ENCODE measurements around the gene SYT15.
"Not testable (repeated sequence)": the region's sequence is repeated elsewhere in the genome, so short reads cannot be mapped to it uniquely, and the experiment has no call there.

- TF ChIP-seq, protein P1, sequence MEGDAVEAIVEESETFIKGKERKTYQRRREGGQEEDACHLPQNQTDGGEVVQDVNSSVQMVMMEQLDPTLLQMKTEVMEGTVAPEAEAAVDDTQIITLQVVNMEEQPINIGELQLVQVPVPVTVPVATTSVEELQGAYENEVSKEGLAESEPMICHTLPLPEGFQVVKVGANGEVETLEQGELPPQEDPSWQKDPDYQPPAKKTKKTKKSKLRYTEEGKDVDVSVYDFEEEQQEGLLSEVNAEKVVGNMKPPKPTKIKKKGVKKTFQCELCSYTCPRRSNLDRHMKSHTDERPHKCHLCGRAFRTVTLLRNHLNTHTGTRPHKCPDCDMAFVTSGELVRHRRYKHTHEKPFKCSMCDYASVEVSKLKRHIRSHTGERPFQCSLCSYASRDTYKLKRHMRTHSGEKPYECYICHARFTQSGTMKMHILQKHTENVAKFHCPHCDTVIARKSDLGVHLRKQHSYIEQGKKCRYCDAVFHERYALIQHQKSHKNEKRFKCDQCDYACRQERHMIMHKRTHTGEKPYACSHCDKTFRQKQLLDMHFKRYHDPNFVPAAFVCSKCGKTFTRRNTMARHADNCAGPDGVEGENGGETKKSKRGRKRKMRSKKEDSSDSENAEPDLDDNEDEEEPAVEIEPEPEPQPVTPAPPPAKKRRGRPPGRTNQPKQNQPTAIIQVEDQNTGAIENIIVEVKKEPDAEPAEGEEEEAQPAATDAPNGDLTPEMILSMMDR (conservative IDR thresholded peaks at IDR 0.05; ENCODE audit: low read length), result not testable (repeated sequence)
- TF ChIP-seq EZH2phosphoT487 (IDR thresholded peaks at IDR 0.05; ENCODE audit: borderline replicate concordance), result not testable (repeated sequence)
Observed at GRCh38 chr10:46640005-46640404, 61.1 kb downstream of the SYT15 start.
